GM18502 (cell line): ENCODE data around the gene GNB2.

ENCODE experiments used
- ATAC-seq: cut with Tn5 transposase; IDR thresholded peaks from one replicate; pipeline ENCODE4 v1.9.1; 2021; ENCODE audit warnings: mild to moderate bottlenecking; ENCODE audit not compliant: unreplicated experiment, poor library complexity

The GNB2 gene

GRCh38 chr7:100673302-100673941 lies at the start of gene GNB2:
Gene GNB2, plus strand, starts transcription at chr7:100673740. Its CDS starts 2,526 bp downstream, at chr7:100676266.
- ATAC-seq: peak; percentile 66

- ATAC-seq: no peak
These were observed 49.4 kb upstream of the GNB2 start for GRCh38 chr7:100623951-100624824.

- no peak for ATAC-seq
These were observed 47.5 kb upstream of the GNB2 start for GRCh38 chr7:100626055-100626454.

GRCh38 chr7:100626530-100627237 lies 46.9 kb upstream of the GNB2 start:
- ATAC-seq: peak; percentile 81

GRCh38 chr7:100627238-100627549 lies 46.3 kb upstream of the GNB2 start:
- ATAC-seq: no peak

GRCh38 chr7:100629117-100629716 lies 44.3 kb upstream of the GNB2 start:
- no peak for ATAC-seq

GRCh38 chr7:100630066-100630465 lies 43.5 kb upstream of the GNB2 start:
- ATAC-seq: no peak

GRCh38 chr7:100632951-100633717 lies 40.4 kb upstream of the GNB2 start:
- peak; percentile 62 for ATAC-seq

- no peak for ATAC-seq
These were observed 33.5 kb upstream of the GNB2 start for GRCh38 chr7:100639995-100640516.

GRCh38 chr7:100640517-100641440 lies 32.8 kb upstream of the GNB2 start:
- no peak for ATAC-seq

GRCh38 chr7:100641463-100641859 lies 32.1 kb upstream of the GNB2 start, which contains the start of gene TFR2:
Gene TFR2, minus strand, starts transcription at chr7:100641552. Its CDS starts 43 bp downstream, at chr7:100641509.
- no peak for ATAC-seq

- no peak for ATAC-seq
These were observed 31.5 kb upstream of the GNB2 start for GRCh38 chr7:100641860-100642533.

- ATAC-seq: peak; percentile 52
These were observed 31.0 kb upstream of the GNB2 start for GRCh38 chr7:100642534-100642907.

GRCh38 chr7:100649826-100650565 lies 23.5 kb upstream of the GNB2 start:
- ATAC-seq: no peak

- no peak for ATAC-seq
These were observed 18.4 kb upstream of the GNB2 start for GRCh38 chr7:100654908-100655831.

GRCh38 chr7:100655908-100656674 lies 17.4 kb upstream of the GNB2 start, which contains the start of gene ACTL6B:
Gene ACTL6B, minus strand, starts transcription at chr7:100656448. Its CDS starts 94 bp downstream, at chr7:100656354.
- ATAC-seq: no peak
